ENCODE results near the gene ALPK1.

The ALPK1 gene

DNA sequence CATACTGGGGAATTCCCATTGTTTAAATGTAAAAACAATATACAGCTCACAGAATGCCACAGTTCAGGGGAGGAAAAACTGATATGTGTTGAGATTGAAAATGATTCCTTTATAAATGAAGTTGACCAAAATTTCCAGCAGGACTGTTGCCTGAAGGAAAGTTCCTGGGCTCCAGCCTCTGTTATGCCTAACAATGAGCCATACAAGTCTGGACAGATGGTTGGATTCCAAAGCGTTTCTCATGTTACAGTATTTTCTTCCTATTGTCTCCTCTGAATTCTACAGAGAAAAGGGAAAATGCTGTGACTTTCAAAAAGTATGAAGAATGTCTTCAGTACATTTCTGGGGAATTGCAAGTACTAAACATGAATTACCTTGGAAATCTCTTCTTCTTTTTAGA lies 73.3 kb downstream of the ALPK1 start:
- TF ChIP-seq, protein P1, sequence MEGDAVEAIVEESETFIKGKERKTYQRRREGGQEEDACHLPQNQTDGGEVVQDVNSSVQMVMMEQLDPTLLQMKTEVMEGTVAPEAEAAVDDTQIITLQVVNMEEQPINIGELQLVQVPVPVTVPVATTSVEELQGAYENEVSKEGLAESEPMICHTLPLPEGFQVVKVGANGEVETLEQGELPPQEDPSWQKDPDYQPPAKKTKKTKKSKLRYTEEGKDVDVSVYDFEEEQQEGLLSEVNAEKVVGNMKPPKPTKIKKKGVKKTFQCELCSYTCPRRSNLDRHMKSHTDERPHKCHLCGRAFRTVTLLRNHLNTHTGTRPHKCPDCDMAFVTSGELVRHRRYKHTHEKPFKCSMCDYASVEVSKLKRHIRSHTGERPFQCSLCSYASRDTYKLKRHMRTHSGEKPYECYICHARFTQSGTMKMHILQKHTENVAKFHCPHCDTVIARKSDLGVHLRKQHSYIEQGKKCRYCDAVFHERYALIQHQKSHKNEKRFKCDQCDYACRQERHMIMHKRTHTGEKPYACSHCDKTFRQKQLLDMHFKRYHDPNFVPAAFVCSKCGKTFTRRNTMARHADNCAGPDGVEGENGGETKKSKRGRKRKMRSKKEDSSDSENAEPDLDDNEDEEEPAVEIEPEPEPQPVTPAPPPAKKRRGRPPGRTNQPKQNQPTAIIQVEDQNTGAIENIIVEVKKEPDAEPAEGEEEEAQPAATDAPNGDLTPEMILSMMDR (IDR thresholded peaks at IDR 0.05), result no peak

DNA sequence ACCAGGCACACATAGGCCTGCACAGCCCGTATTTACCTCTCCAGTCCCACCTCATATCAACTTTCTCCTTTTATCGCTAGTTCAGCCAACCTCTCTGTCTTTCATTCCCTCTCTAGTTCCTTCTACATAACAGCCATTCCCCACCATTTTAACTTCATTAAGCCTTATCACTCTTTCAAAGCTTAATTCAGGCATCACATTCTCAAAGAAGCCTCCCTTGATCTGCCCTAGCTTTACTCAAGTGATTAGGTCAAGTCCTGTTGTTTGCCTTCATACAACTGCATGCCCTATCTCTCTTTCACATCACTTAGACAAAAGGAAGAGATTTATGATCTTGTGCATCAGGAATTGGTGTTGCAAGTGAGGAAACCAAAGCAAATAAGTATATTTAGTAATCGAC lies 74.2 kb downstream of the ALPK1 start:
- TF ChIP-seq, protein P1 (IDR thresholded peaks at IDR 0.05), result no peak

DNA sequence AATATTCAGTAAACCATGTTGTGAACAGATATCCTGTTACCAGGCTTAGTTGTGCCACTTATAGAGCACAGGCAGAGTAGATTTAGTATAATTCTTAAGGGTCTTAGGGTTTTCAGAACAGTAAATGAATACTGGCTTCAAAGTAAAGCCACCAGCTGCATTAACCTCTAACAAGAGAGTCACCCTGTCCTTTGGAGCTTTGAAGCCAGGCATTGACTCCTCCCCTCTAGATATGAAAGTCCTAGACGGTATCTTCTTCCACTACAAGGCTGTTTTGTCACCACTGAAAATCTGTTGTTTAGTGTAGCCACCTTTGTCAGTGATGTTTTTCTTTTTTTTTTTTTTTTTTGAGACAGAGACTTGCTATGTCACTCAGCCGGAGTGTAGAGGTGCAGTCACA lies 77.7 kb downstream of the ALPK1 start:
- TF ChIP-seq, protein P1 (IDR thresholded peaks at IDR 0.05), result no peak

DNA sequence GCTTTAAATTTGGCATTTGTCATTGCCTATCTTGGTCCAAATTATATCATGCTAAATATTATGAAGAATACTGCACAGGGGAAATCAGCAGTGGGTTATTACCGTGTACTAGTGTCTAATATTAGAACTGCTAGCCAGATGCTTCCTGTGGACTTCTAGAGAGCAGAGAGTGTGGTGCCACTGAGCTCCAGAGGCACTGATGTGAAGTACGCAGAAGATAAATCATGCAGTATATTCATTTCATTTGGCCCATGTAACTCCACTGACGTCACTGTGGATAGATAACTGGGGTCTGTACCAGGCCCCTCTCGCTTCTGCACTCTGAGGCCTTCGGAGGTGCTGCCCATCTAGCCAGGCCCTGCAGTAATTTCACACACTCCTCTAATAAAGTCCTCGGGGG lies 80.0 kb downstream of the ALPK1 start:
- TF ChIP-seq, protein P1 (IDR thresholded peaks at IDR 0.05), result no peak

DNA sequence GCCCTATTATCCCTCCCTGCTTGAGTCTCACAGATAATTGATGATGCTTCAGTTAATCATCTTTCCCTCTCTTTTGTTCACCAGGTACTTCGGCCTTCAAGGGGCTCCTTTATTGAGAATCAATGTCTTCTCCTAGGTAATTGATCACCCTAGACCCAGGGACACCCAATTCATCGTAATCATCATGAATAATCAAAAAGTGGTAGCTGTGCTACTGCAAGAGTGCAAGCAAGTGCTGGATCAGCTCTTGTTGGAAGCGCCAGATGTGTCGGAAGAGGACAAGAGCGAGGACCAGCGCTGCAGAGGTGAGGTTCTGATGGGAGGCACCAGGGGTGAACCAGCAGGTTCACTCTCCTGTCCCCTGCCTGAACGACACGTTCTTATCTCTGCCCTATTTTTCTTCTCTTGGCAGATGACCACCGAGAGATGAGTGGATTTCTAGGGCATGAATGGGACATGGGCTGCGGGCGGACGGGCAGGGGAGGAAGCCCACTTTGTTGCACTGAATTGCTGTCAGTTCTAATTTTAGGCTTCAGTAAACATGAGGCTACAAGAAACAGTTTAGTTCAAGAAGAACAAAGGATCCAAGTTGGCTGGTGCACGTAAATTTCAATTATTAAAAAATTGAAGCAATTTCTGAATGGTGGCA lies 80.5 kb downstream of the ALPK1 start:
- TF ChIP-seq, protein P1 (IDR thresholded peaks at IDR 0.05), result no peak

DNA sequence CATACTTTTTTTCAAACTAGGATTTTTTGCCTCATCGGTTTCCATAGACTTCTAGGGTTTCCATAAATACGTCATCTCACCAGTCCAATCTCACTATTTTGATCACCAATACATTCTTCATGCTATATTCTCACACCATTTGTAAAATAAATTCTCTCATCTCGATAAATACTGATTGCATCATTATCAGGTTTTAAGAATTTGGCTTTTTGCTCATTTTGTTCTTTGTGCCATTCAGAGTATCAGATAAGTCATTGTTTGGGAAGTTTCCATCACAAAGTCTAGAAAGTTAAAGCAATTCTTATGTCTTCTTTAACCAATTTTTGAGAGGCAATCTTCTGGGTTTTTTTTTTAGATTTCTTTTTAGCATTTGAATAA lies 81.1 kb downstream of the ALPK1 start:
- TF ChIP-seq, protein P1 (IDR thresholded peaks at IDR 0.05), result no peak

DNA sequence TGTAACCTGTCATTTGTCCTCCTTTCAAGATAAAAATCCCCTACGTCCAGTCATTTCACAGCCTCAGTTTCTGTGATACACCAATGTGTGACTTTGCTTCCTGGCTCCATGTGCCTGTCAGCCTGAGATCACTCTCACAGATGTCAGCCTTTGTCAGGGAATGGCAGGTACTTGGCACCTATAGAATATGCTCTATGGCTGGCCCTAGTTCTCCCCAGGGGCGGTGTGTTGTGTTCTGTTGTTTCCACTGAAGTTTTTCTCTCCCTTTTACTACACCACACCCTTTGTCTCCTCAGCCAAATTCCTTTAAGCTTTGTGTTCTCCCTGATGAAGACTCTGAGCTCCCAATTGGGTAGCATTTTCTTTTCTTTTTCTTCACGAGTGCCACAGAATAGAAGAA lies 81.7 kb downstream of the ALPK1 start:
- TF ChIP-seq, protein P1 (IDR thresholded peaks at IDR 0.05), result no peak

DNA sequence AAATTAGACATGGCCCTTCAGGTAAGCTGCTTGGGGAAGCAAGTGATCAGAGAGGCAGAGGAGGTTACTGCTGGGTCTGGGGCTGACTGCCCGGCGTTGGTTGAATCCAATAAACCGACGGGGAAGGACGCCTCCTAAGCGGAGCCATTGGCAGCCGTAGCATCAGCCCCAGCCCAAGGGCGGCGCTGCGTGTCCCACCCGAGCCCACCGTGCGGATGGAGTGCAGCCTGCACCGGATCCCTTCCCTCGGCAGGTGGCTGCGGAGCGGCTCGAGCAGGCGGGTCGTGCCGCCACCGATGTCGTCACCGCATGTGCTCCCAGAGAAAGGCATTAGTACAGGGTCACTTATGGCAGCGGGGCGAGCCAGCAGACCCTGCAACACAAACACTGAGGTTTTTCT lies 82.1 kb downstream of the ALPK1 start:
- TF ChIP-seq, protein P1 (IDR thresholded peaks at IDR 0.05), result no peak

Measured in LNCAP (cell line).